HAP-1 (cell line): ENCODE data around the gene ARHGEF10L.

Experiments
- DNase-seq, 2 experiments: peaks; one replicate each; pipeline ENCODE4 v3.0.0-alpha.2; 2016 to 2020; ENCODE audit warnings: low spot score in 2 of 2
- H3K27me3 ChIP-seq: fragments of 250-450 bp; sonication (Bioruptor Pico); 2 replicates; pipeline ENCODE4 v1.5.1; 2020; ENCODE audit warnings: low read depth, mild to moderate bottlenecking, moderate library complexity
- H3K36me3 ChIP-seq: fragments of 250-450 bp; sonication (Bioruptor Pico); replicated peaks from 2 replicates; pipeline ENCODE4 v1.5.1; 2020; ENCODE audit warnings: mild to moderate bottlenecking
- H3K4me1 ChIP-seq: fragments of 250-450 bp; sonication (Bioruptor Pico); 2 replicates; pipeline ENCODE4 v1.5.1; 2020; ENCODE audit warnings: mild to moderate bottlenecking
- H3K4me3 ChIP-seq: fragments of 250-450 bp; sonication (Bioruptor Pico); 2 replicates; pipeline ENCODE4 v1.5.1; 2020; ENCODE audit warnings: mild to moderate bottlenecking, moderate library complexity
- H3K9me3 ChIP-seq: fragments of 250-450 bp; sonication (Bioruptor Pico); 2 replicates; pipeline ENCODE4 v1.5.1; 2020; ENCODE audit warnings: mild to moderate bottlenecking, moderate library complexity
- in situ Hi-C: fragments of 300-500 bp; cut with MboI; formaldehyde crosslinking; loops from 3 replicates; pipeline ENCODE4 v1.14.3; 2020; ENCODE audit warnings: low sequenced_read_pairs, inconsistent platforms, mixed read lengths

Gene ARHGEF10L

DNA sequence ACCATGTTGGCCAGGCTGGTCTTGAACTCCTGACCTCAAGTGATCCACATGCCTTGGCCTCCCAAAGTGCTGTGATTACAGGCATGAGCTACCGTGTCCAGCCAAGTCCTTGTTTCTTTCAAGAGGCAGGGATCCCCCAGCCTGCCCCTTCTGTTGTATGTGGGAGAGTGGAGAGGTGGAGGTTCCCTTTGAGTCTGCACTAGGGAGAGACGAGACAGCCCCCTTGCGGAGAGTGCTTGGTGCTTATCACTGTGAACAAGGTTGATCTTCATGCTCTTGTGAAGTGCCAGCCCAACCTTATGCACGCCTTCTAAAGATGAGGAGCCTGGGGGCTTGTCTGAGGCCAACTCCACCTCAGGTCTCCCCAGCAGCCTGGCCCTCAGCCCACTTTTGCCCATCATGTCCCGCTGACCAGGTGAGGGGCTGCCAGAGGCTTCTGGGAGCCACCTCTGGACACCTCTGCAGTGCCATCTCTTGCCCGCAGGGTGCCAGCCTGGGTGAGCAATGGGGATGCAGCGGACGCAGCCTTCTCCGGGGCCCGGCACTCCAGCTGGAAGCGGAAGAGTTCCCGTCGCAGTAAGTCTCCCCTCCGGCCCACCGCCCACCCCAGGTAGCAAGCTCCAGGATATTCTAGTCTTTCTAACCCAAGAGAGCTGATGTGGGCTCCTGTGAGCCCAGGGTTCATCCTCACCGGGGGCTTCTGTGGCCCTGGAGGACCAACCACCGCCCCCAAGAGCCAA lies 62.3 kb downstream of the ARHGEF10L start:
- DNase-seq: no peak
- H3K4me3 ChIP-seq: no peak overlapping the region
- H3K4me1 ChIP-seq: no peaks in the 10 kb centered on the region
- no peaks in the 10 kb centered on the region for H3K9me3 ChIP-seq
- H3K36me3 ChIP-seq: no peaks in the 10 kb centered on the region
- H3K27me3 ChIP-seq: no peaks in the 10 kb centered on the region
- in situ Hi-C loops: loop anchor here (10.0 kb wide), 1 partner anchor 197 kb away; no protein-coding TSS in a partner anchor

DNA sequence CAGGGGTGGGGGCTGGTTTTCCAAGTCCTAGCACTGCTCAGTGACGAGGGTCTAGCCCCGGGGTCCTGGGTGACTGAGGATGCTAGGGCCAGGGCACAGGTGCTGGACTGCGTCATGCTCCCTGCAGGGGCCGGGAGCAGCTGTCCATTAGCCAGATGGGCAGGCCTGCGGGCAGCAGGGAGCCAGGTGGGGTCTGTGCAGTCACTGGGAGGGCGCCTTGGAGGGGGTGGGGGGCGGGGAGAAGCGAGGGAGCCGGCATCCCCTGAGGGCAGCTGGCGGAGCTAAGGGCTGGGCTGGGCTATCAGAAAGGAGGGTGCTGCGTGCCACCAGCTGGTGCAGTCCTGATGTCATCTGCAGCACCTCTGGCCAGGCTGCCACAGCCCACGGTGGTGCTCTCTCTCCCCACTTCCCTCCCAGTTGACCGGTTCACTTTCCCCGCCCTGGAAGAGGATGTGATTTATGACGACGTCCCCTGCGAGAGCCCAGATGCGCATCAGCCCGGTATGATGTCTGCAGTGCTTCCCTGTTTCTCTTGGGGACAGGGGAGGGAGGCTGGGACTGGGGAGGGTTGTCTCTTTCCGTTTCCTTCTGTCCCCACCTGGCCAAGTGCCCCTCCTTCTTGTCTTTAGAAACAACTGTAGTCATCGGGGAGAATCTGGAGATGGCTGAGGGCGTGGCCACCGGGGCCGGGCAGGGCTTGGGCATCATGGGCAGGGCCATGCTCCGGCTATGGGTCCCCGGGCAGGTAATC lies 63.8 kb downstream of the ARHGEF10L start:
- no peaks in the 10 kb centered on the region for H3K27me3 ChIP-seq
- no peaks in the 10 kb centered on the region for H3K36me3 ChIP-seq
- in situ Hi-C loops: loop anchor here (10.0 kb wide), 1 partner anchor 198 kb away; no protein-coding TSS in a partner anchor
- no peaks in the 10 kb centered on the region for H3K4me1 ChIP-seq
- H3K9me3 ChIP-seq: no peaks in the 10 kb centered on the region
- H3K4me3 ChIP-seq: no peak overlapping the region
- DNase-seq: no peak

DNA sequence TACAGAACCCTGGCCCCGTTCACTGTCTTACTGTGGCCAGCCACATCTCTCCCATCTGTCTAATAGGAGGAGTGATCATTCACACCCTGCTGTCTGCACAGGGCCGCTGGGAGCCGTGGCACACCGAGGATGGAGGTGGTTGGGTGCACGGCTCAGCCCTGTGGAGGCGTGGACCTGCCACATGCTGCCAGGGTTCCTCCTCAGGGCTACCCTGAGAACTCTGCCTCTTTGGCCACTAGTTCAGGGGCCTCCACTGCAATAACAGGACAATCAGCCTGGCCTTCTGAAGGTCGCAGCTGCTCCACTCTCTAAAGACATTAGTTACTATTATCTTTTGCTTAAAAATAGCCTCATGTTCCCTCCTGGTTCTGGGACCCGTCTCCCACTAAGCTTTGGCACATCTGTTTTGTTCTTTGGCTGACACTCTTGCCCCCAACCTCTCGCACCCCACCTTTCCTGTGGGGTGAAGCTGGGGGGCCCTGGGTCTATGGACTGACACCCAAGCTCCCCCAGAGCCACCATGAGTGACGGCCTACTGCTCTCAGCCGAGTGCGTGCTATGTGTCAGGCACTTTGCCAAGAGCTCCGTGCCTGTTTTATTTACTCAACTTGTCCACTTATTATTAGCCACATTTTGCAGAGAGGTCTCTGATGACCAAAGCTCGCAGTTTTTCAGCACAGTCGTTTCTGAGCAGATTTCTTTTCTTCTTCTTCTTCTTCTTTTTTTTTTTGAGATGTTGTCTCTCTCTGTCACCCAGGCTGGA lies 66.3 kb downstream of the ARHGEF10L start:
- H3K4me1 ChIP-seq: no peaks in the 10 kb centered on the region
- no peaks in the 10 kb centered on the region for H3K27me3 ChIP-seq
- in situ Hi-C loops: loop anchor here (5.0 to 10.0 kb wide), 2 partner anchors 103 to 201 kb away; no protein-coding TSS in a partner anchor
- H3K36me3 ChIP-seq: no peaks in the 10 kb centered on the region
- no peak overlapping the region for H3K4me3 ChIP-seq
- no peak for DNase-seq
- no peaks in the 10 kb centered on the region for H3K9me3 ChIP-seq

DNA sequence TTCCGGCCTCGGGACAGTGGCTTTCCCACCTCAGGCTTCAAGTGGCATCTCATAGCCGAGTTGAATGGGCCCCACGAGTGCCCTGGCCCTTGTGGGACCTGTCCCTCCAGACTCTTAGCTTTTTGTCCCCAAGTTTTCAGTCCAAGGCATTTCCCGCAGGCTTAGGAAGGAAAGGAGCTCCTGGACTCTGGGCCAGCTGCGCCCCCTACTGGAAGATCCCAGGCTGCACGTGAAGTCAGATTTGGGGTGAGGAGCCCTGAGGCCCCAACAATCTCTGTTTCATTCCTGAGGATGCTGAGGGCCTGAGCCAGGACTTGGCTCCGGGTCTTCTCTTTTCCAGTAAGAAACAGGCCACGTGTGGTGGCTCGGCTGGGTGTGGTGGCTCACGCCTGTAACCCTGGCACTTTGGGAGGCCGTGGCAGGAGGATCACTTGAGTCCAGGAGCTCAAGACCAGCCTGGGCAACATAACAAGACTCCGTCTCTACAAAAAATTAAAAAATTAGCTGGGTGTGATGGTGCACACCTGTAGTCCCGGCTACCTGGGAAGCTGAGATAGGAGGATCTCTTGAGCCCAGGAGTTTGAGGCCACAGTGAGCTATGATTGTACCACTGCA lies 67.4 kb downstream of the ARHGEF10L start:
- in situ Hi-C loops: loop anchor here (5.0 to 10.0 kb wide), 2 partner anchors 105 to 202 kb away; no protein-coding TSS in a partner anchor
- Histone ChIP-seq H3K4me3 (no peak overlapping the region), H3K4me1 (no peaks in the 10 kb centered on the region), H3K36me3 (no peaks in the 10 kb centered on the region), H3K27me3 (no peaks in the 10 kb centered on the region), H3K9me3 (no peaks in the 10 kb centered on the region)
- peak; percentile 25 to 85 for DNase-seq

DNA sequence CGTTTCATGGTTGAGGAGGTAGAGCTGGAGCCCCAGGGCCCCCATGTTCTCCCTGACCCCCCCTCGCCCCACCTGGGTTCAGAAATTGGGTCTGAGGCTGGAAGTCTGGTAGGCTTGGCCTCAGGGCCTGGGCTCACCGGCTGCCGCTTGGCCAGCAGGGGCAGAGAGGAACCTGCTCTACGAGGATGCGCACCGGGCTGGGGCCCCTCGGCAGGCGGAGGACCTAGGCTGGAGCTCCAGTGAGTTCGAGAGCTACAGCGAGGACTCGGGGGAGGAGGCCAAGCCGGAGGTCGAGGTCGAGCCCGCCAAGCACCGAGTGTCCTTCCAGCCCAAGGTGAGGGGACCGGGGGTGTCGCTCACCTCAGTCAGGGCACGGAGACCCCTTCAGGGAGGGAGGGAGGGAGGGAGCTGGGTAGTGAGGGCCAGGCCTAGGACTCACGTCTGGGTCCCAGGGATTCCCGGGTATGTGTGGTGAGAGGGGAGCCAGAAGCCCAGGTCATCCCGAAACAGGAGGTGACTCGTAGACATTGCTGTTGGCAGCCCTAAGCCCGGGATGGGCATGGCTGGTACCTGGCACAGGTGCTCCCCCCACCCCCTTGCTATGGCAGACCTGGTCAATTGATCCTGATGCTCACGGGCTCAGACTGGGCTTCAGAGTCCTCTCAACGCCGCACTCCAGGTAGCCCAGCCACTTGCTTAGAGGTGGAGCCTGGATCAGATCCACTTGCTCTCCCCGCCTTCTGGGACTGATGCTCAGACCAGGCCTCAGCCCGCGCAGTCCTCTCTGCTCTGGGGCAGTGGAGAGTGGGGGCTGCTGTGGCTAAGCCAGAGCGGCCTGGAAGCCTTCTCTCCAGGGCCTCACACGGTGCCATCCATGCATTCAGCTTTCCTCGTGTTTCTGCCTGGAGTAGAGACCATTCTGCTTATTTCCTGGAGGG lies 68.4 kb downstream of the ARHGEF10L start:
- no peaks in the 10 kb centered on the region for H3K9me3 ChIP-seq
- no peaks in the 10 kb centered on the region for H3K36me3 ChIP-seq
- in situ Hi-C loops: loop anchor here (5.0 to 10.0 kb wide), 2 partner anchors 106 to 203 kb away; no protein-coding TSS in a partner anchor
- DNase-seq: no peak
- H3K4me1 ChIP-seq: no peaks in the 10 kb centered on the region
- H3K4me3 ChIP-seq: no peak overlapping the region
- H3K27me3 ChIP-seq: no peaks in the 10 kb centered on the region

DNA sequence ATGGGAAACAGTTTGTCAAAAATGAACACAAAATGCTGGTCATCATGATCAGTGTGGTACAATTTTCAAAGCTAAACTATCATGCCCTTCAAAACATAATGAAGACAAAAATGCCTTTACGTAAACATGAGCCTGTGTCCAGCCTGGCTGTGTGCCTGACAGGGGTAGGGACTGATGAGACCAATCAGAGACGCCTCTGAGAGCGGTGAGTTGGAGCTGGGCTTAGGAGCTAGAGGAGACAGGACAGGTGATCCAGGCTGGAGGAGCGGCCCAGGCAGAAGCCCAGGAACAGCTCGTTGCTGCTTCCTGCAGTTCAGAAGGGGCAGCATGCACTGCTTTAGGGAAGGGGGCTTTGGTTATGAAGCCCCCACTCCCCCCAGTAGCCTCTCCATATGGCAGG lies 70.0 kb downstream of the ARHGEF10L start:
- in situ Hi-C loops: loop anchor here (5.0 to 10.0 kb wide), 2 partner anchors 107 to 205 kb away; no protein-coding TSS in a partner anchor
- no peaks in the 10 kb centered on the region for H3K27me3 ChIP-seq
- no peaks in the 10 kb centered on the region for H3K36me3 ChIP-seq
- no peaks in the 10 kb centered on the region for H3K9me3 ChIP-seq
- no peaks in the 10 kb centered on the region for H3K4me1 ChIP-seq
- no peak for DNase-seq
- no peak overlapping the region for H3K4me3 ChIP-seq

DNA sequence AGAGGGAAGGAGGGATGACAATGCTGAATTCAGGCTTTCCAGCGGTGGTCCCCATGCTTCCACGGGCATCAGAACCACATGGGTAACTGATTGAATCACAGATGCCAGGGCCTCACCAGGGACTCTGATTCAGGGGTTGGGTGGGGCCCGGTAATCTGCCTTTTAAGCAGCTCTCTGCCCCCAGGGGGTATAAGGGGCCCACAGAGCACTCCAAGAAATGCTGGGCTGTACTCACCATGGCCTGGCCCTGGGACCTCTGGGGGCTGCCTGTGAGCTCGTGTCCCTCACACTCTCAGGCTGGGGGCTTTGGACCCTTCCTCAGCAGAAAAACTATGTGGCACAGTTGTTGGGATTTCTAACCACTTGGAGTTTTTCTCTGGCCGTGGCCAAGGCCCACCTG lies 70.6 kb downstream of the ARHGEF10L start:
- in situ Hi-C loops: no loop called here
- Histone ChIP-seq H3K4me1 (no peaks in the 10 kb centered on the region), H3K36me3 (no peaks in the 10 kb centered on the region), H3K9me3 (no peaks in the 10 kb centered on the region), H3K27me3 (no peaks in the 10 kb centered on the region), H3K4me3 (no peak overlapping the region)
- no peak for DNase-seq

DNA sequence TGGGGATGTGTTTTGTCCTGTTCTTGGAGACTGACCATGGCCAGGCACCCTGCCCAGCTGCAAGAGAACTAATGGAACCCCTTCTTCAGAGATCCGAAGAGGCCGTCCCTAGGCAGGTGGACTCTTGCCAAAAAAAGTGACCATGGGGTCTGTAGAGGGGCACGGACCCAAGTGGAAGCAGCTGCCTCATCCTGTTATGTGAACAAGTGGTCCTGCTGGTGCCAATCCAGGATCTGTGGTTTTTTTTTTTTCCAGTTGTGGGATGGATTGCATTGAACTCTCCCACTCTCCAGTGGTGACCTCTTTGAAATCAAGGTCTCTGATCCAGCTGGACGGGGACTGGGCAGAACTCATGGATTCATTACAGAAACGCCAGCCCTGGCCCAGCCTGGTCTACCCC lies 71.2 kb downstream of the ARHGEF10L start:
- Histone ChIP-seq H3K9me3 (no peaks in the 10 kb centered on the region), H3K36me3 (no peaks in the 10 kb centered on the region), H3K4me3 (no peak overlapping the region), H3K27me3 (no peaks in the 10 kb centered on the region), H3K4me1 (no peaks in the 10 kb centered on the region)
- no peak for DNase-seq
- in situ Hi-C loops: no loop called here

DNA sequence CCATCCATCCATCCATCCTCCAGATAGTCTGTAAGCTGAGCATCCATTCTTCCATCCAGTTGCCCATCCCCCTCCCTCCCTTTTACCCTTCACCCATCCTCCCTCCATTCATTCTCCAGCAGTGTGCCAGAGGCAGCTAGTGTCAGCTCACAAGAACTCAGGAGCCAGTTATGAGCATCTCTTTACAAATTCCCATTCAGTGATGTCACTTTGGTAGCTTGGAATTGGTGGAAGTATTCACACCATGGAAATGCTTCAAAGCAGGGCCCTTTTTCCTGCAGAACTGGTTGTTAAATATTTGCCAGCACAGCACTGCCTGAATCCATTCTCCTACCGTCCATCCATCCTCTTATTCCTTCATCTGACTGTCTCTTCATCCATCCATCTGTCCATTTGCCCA lies 72.5 kb downstream of the ARHGEF10L start:
- Histone ChIP-seq H3K4me1 (no peaks in the 10 kb centered on the region), H3K9me3 (no peaks in the 10 kb centered on the region), H3K36me3 (no peaks in the 10 kb centered on the region), H3K4me3 (no peak overlapping the region), H3K27me3 (no peaks in the 10 kb centered on the region)
- in situ Hi-C loops: no loop called here
- no peak for DNase-seq

DNA sequence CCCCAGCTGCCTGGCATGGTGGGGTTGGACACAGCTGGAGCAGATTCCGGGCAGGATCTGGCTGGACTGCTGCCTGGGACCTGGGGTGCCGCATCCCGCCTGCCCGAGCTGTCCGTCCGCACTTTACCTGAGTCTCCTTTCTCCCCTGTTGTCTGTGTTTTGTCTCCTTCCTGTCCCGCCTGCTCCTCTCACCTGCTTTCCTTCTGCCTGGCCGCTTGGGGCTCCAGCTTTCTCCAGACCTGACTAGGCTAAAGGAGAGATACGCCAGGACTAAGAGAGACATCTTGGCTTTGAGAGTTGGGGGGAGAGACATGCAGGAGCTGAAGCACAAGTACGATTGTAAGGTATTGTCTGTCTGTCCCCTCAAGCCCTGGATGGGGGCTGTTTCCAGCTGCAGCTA lies 73.3 kb downstream of the ARHGEF10L start:
- H3K36me3 ChIP-seq: no peaks in the 10 kb centered on the region
- H3K27me3 ChIP-seq: no peaks in the 10 kb centered on the region
- in situ Hi-C loops: no loop called here
- no peak overlapping the region for H3K4me3 ChIP-seq
- DNase-seq: no peak
- H3K4me1 ChIP-seq: no peaks in the 10 kb centered on the region
- no peaks in the 10 kb centered on the region for H3K9me3 ChIP-seq

DNA sequence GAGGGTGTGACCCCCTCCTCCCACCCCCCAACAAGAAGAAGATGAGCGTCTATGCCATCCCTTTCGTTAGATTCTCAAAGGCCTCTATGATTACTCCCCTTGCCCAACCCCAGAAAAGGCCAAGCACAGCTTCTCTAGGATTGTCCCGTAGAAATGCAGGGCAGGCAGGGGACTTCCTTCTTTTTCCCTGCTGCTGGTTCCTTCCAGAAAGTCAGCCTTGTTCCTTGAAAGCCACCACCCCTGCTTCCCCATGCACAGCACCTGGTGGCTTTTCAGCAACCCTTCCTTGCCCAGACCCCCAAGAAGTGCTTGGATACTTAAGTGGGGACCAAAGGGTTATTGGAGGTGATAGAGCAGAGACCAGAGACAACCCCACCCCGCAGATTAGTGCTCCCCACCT lies 75.1 kb downstream of the ARHGEF10L start:
- H3K27me3 ChIP-seq: no peaks in the 10 kb centered on the region
- H3K36me3 ChIP-seq: no peaks in the 10 kb centered on the region
- in situ Hi-C loops: no loop called here
- no peaks in the 10 kb centered on the region for H3K9me3 ChIP-seq
- DNase-seq: no peak
- no peaks in the 10 kb centered on the region for H3K4me1 ChIP-seq
- no peak overlapping the region for H3K4me3 ChIP-seq

DNA sequence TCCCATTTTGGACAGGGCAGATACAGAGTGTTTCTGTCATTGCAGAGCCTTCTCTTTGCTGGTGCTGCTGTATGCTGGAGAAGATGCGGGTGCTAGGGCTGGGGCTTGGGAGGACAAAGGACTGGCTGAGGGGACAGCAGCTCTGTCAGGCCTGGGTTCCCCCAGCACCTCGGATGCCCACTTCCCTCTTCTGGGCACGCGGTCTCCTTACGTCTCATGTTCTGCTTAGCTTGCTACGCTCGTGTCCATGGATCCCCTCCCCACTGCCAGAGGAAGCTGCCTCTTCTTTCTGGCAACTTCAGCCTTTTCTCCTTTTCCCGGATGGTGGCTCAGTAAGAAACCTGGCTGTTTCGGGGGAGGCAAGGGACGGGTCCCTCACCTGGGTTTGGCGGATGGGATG lies 75.7 kb downstream of the ARHGEF10L start:
- H3K9me3 ChIP-seq: no peaks in the 10 kb centered on the region
- H3K36me3 ChIP-seq: no peaks in the 10 kb centered on the region
- no peaks in the 10 kb centered on the region for H3K4me1 ChIP-seq
- H3K4me3 ChIP-seq: no peak overlapping the region
- no peaks in the 10 kb centered on the region for H3K27me3 ChIP-seq
- in situ Hi-C loops: no loop called here
- DNase-seq: no peak
